Osteocyte (in vitro differentiated cells): ENCODE results near the gene SOX5. TPM values are rescaled to one million over a fixed set of nuclear protein-coding genes. Genes with fewer than 3 reads are reported as not detected.

Experiments used
- DNase-seq: peaks from one replicate; pipeline ENCODE4 v3.0.0; 2021; ENCODE audit warnings: mixed read lengths; ENCODE audit not compliant: unreplicated experiment; ENCODE audit errors: extremely low spot score
- H3K27ac Mint-ChIP-seq: one replicate; pipeline ENCODE4 v1.8.0; 2021; ENCODE audit warnings: mild to moderate bottlenecking, mixed read lengths; ENCODE audit not compliant: unreplicated experiment
- H3K27me3 Mint-ChIP-seq: one replicate; pipeline ENCODE4 v1.8.0; 2021; ENCODE audit warnings: mixed read lengths; ENCODE audit not compliant: unreplicated experiment
- H3K36me3 Mint-ChIP-seq: one replicate; pipeline ENCODE4 v1.8.0; 2021; ENCODE audit warnings: mixed read lengths; ENCODE audit not compliant: unreplicated experiment
- H3K4me1 Mint-ChIP-seq: one replicate; pipeline ENCODE4 v1.8.0; 2021; ENCODE audit warnings: mixed read lengths; ENCODE audit not compliant: unreplicated experiment
- H3K4me3 Mint-ChIP-seq: one replicate; pipeline ENCODE4 v1.8.0; 2021; ENCODE audit warnings: mild to moderate bottlenecking, moderate library complexity, mixed read lengths; ENCODE audit not compliant: unreplicated experiment
- H3K9me3 Mint-ChIP-seq: one replicate; pipeline ENCODE4 v1.8.0; 2021; ENCODE audit warnings: mixed read lengths; ENCODE audit not compliant: unreplicated experiment
- total RNA-seq: library from RNA; stranded (reverse); gene quantifications from 2 replicates; pipeline ENCODE4 v1.2.1, GENCODE V29; 2021
- TF ChIP-seq, protein P1 (sequence below): fragments of 200-600 bp; sonication (generic); IDR thresholded peaks from 2 replicates; pipeline ENCODE4 v1.5.0; 2021; ENCODE audit warnings: antibody characterized with exemption, mild to moderate bottlenecking, moderate library complexity

Gene SOX5
- total RNA-seq, 1 donor from 2014 or later, result 6.3 TPM

DNA sequence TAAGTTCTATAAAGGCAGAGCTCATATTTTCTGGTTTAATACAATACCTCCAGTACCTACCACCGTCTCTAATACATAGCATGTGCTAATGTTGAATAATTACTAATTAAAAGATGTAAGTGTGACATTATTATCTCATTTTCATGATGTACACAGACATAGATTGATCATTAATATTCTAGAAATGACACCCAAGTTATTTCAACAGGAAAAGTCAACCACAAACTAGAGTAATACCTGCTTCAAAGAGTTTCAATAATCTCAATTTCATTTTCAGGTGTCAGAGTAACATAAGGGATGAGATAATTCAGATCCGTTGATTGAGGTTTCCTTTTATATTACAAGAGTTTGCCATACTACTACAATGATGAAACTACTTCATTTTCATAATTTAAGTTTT, 388.9 kb downstream of the SOX5 start:
- no peak overlapping the region for H3K4me3 Mint-ChIP-seq
- H3K27ac Mint-ChIP-seq, result no peak overlapping the region
- no peaks in the 10 kb centered on the region for H3K36me3 Mint-ChIP-seq
- H3K4me1 Mint-ChIP-seq, result no peaks in the 10 kb centered on the region
- DNase-seq, result no peak
- no peaks in the 10 kb centered on the region for H3K9me3 Mint-ChIP-seq
- H3K27me3 Mint-ChIP-seq, result no peaks in the 10 kb centered on the region
- TF ChIP-seq, protein P1, sequence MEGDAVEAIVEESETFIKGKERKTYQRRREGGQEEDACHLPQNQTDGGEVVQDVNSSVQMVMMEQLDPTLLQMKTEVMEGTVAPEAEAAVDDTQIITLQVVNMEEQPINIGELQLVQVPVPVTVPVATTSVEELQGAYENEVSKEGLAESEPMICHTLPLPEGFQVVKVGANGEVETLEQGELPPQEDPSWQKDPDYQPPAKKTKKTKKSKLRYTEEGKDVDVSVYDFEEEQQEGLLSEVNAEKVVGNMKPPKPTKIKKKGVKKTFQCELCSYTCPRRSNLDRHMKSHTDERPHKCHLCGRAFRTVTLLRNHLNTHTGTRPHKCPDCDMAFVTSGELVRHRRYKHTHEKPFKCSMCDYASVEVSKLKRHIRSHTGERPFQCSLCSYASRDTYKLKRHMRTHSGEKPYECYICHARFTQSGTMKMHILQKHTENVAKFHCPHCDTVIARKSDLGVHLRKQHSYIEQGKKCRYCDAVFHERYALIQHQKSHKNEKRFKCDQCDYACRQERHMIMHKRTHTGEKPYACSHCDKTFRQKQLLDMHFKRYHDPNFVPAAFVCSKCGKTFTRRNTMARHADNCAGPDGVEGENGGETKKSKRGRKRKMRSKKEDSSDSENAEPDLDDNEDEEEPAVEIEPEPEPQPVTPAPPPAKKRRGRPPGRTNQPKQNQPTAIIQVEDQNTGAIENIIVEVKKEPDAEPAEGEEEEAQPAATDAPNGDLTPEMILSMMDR, result no peak

DNA sequence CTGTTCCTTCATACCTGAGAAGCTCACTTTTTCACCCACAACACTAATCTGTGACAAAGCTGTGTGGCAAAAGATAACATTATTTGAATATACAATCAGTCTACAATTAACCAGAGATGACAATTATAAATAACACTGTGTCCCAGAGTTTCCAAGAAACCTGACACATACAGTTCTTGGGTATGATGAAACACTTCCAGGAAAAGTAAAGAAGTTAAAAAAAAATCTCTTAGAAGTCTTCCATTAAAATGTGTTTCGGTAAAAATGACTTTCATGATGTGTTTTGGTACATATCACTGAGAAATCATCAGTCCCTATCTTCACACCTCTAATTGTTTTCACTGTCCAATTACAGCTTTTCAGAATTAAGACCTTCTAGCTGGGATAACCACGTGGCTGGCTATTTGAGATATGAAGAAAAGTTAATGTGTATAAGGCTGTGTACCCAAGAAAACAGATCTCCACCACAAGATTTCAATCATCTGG, 390.2 kb downstream of the SOX5 start:
- DNase-seq, result no peak
- H3K27me3 Mint-ChIP-seq, result no peaks in the 10 kb centered on the region
- H3K27ac Mint-ChIP-seq, result no peak overlapping the region

DNA sequence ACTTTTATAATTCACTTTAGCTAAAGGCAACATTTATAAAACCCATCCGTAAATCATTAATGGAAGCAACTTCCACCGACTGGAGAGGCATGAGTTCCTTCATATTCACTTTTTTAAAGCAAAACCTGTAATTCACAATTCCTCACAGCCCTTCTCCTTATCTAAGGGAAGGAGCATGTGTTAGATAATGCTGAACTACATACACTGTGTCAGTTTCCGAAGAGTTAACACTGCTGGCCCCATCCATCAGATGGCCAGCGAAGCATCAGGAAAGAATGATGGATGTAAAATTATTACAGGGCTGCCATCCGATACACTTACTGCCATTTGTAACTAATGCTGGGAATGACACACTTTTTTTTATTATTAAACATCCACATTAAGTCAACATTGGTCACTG, 392.8 kb downstream of the SOX5 start:
- Mint-ChIP-seq H3K4me1 (peaks cover 8% of the 10 kb centered on the region), H3K36me3 (no peaks in the 10 kb centered on the region), H3K27me3 (no peaks in the 10 kb centered on the region), H3K27ac (no peak overlapping the region), H3K9me3 (no peaks in the 10 kb centered on the region), H3K4me3 (no peak overlapping the region)
- no peak for DNase-seq
- TF ChIP-seq, protein P1, result no peak

More for the DNA sequence above, 390.2 kb downstream of the SOX5 start:
- H3K9me3 Mint-ChIP-seq, result no peaks in the 10 kb centered on the region
- no peak overlapping the region for H3K4me3 Mint-ChIP-seq
- no peaks in the 10 kb centered on the region for H3K4me1 Mint-ChIP-seq
- TF ChIP-seq, protein P1, result no peak
- no peaks in the 10 kb centered on the region for H3K36me3 Mint-ChIP-seq

DNA sequence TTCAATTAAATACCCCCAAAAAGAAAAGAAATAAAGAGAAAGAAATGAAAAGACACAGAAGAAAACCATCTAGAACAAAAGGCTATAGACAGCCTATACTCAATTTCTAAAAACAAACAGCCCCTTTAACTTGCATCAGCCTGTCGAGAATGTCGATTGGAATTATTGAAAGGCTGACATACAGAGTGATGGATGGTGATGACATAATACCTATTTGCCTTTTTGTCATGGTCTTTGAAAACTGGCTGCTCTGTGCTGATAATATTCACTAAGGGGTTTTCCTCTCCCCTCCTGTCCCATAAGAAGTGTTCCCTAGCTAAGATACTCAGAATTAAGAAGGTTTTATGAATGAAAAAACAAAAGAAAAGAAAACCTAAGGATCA, 393.7 kb downstream of the SOX5 start:
- no peak overlapping the region for H3K4me3 Mint-ChIP-seq
- no peaks in the 10 kb centered on the region for H3K27me3 Mint-ChIP-seq
- TF ChIP-seq, protein P1, result no peak
- peaks cover 8% of the 10 kb centered on the region for H3K4me1 Mint-ChIP-seq
- H3K36me3 Mint-ChIP-seq, result no peaks in the 10 kb centered on the region
- no peak for DNase-seq
- no peaks in the 10 kb centered on the region for H3K9me3 Mint-ChIP-seq
- H3K27ac Mint-ChIP-seq, result no peak overlapping the region

DNA sequence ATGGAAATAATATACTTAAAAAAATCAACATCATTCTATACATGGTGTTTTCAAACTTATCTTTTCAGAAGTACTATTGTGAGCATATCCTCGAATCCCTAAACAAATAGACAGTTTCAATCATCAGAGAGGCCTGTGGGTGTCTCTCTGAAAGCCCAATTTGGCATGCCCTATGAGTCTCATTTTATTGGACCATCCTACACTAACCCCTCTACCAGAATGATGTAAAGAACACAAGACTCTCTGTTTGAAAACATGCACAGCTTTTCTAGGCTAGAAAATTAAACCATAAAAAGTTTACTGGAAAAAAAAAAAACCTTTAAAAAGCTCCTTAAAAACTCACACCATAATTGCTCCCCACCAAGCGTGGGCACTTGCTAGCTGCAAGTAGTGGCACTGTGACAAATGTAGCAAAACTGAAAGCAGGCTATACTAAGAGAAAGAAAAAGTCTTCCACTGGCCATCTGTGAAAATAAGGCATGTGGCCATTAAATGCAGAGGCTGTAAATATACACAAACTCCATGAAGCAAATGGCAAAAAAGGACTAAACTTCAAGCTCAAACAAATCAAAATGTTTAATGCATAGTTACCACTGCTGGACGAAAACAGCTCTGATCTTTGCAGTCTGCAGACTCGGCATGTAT, 394.2 kb downstream of the SOX5 start:
- H3K36me3 Mint-ChIP-seq, result no peaks in the 10 kb centered on the region
- no peak overlapping the region for H3K4me3 Mint-ChIP-seq
- no peak overlapping the region for H3K27ac Mint-ChIP-seq

More for the DNA sequence above, 394.2 kb downstream of the SOX5 start:
- H3K27me3 Mint-ChIP-seq, result no peaks in the 10 kb centered on the region
- no peaks in the 10 kb centered on the region for H3K9me3 Mint-ChIP-seq
- TF ChIP-seq, protein P1, result no peak
- DNase-seq, result no peak
- H3K4me1 Mint-ChIP-seq, result peaks cover 8% of the 10 kb centered on the region
